Measurements from ENCODE around the gene ZYG11B.

DNA sequence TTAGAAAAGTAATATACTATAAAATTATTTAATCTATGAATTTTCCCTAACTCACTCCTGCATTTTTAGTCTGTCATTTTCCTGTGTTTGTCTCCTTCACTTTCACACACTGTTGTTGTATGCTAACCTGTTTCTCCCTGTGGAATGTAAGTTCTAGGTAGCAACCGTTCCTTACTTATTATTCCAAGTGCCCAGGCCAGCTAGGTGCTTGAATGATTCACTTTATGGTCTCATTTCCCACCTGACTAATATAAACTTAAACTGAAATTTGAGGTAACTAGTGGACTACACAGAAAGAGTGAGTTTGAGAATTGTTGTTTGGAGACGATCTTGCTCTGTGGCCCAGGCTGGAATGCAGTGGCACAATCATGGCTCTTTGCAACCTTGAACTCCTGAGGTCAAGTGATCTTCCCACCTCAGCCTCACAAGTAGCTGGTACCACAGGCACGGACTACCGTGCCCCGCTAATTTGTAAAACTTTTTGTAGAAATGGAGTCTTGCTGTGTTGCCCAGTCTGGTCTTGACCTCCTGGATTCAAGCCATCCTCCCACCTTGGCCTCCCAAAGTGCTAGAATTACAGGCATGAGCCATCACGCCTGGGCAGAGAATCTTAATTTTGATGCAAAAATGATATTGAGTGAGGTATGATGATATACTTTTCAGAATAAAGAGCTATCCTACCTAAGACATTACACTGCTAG is 1.9 kb downstream of the ZYG11B start:
- TF ChIP-seq, protein P1, sequence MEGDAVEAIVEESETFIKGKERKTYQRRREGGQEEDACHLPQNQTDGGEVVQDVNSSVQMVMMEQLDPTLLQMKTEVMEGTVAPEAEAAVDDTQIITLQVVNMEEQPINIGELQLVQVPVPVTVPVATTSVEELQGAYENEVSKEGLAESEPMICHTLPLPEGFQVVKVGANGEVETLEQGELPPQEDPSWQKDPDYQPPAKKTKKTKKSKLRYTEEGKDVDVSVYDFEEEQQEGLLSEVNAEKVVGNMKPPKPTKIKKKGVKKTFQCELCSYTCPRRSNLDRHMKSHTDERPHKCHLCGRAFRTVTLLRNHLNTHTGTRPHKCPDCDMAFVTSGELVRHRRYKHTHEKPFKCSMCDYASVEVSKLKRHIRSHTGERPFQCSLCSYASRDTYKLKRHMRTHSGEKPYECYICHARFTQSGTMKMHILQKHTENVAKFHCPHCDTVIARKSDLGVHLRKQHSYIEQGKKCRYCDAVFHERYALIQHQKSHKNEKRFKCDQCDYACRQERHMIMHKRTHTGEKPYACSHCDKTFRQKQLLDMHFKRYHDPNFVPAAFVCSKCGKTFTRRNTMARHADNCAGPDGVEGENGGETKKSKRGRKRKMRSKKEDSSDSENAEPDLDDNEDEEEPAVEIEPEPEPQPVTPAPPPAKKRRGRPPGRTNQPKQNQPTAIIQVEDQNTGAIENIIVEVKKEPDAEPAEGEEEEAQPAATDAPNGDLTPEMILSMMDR (IDR thresholded peaks at IDR 0.05): no peak
- no peak for TF ChIP-seq EZH2 (IDR thresholded peaks at IDR 0.05; ENCODE audit: borderline replicate concordance, insufficient read depth, low read depth, low read length, poor library complexity, severe bottlenecking)
